H1 (cell line): ENCODE data around the gene GPR156. TPM values are rescaled to one million over a fixed set of nuclear protein-coding genes. Genes with fewer than 3 reads are reported as not detected.

Experiments used
- BACH1 ChIP-seq: IDR thresholded peaks from 2 replicates; pipeline ENCODE4 v1.6.1; 2012; ENCODE audit warnings: low read length, improper control_type of control experiment
- BRCA1 ChIP-seq: IDR thresholded peaks from 2 replicates; pipeline ENCODE4 v1.6.1; 2012; ENCODE audit warnings: low read depth, low read length, improper control_type of control experiment
- polyA plus RNA-seq, 7 experiments: library from polyadenylated mRNA; depleted of rRNA in 3 of 7; stranded (reverse) in 5 of 7; unstranded in 2 of 7; fragments of >200 nt in 5 of 7; fragments of 200-250 nt in 2 of 7; gene quantifications; 1 replicate in 5 of 7; 2 replicates in 1 of 7; 4 replicates in 1 of 7; pipeline versions ENCODE4 v1.2.1 to v1.2.3, GENCODE V29; 2011 to 2013; ENCODE audit warnings: missing spikeins in 2 of 7, mixed read lengths in 2 of 7
- total RNA-seq: library from RNA; stranded (reverse); fragmentation: NEBNext Ultra II Directional; extraction: Animal tissue kit (Norgen Biotek cat#: 25700); gene quantifications from 2 replicates; pipeline ENCODE4 v1.2.1, GENCODE V29; 2021
- TF ChIP-seq, protein P1 (sequence below): IDR thresholded peaks from 2 replicates; pipeline ENCODE4 v1.6.1; 2011; ENCODE audit warnings: low read length, improper control_type of control experiment

GPR156 gene
- total and polyA plus RNA-seq, 2 of the 8 experiments (the other 6 are each of a cell fraction or from before 2014, with no cell fraction given), result 1.6 to 1.8 TPM

DNA sequence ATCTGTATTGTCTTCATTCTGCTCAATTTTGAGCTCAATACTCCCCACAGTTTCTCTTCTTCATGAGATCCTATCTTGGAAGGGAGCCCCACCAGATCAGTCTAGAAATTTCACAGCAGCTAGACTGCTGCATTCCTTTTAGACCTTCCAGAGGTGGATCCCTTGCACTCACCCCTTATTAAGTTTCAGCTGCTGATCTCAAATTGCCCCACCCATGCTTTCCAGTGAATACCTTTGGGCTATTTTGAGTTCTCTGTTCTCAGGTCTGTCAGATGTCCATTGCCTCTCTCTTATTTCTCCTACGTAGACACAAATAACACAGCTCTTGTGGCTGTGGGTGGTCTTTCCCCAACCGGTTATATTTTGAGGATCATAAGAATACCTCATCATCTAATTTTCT lies 60.8 kb downstream of the GPR156 start (continued):
- TF ChIP-seq, protein P1, sequence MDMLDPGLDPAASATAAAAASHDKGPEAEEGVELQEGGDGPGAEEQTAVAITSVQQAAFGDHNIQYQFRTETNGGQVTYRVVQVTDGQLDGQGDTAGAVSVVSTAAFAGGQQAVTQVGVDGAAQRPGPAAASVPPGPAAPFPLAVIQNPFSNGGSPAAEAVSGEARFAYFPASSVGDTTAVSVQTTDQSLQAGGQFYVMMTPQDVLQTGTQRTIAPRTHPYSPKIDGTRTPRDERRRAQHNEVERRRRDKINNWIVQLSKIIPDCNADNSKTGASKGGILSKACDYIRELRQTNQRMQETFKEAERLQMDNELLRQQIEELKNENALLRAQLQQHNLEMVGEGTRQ, result no peak
- TF ChIP-seq BRCA1 (no peak), BACH1 (no peak)
